NCI-H345 treated with DMSO at 0.1 percent for 48 hours (cell line): ENCODE measurements around the gene TAAR2.
"Not testable (repeated sequence)": the region's sequence is repeated elsewhere in the genome, so short reads cannot be mapped to it uniquely, and the experiment has no call there.

ENCODE experiments used
- DNase-seq: peaks from one replicate; lab custom pipeline; 2025; ENCODE audit not compliant: unreplicated experiment; lab: John Stamatoyannopoulos, UW

TAAR2 gene

GRCh38 chr6:132614554-132614953, 9.5 kb downstream of the TAAR2 start:
- DNase-seq: no peak

GRCh38 chr6:132612449-132613108, 11.5 kb downstream of the TAAR2 start:
- DNase-seq: no peak

- no peak for DNase-seq
Observed at GRCh38 chr6:132611616-132612015, 12.5 kb downstream of the TAAR2 start.

- no peak for DNase-seq
Observed at GRCh38 chr6:132607544-132608233, 16.4 kb downstream of the TAAR2 start.

GRCh38 chr6:132604635-132605152, 19.4 kb downstream of the TAAR2 start:
- no peak for DNase-seq

GRCh38 chr6:132600900-132601299, 23.2 kb downstream of the TAAR2 start:
- not testable (repeated sequence) for DNase-seq

- no peak for DNase-seq
Observed at GRCh38 chr6:132598473-132598872, 25.6 kb downstream of the TAAR2 start.

GRCh38 chr6:132596201-132596600, 27.9 kb downstream of the TAAR2 start:
- DNase-seq: no peak

- DNase-seq: no peak
Observed at GRCh38 chr6:132592855-132593254, 31.2 kb downstream of the TAAR2 start.

GRCh38 chr6:132590362-132590761, 33.7 kb downstream of the TAAR2 start:
- no peak for DNase-seq

- no peak for DNase-seq
Observed at GRCh38 chr6:132589454-132589853, 34.6 kb downstream of the TAAR2 start, which contains the start of gene TAAR5. Gene TAAR5 (minus strand): TSS chr6:132589741. CDS start chr6:132589686, 55 bp downstream.

GRCh38 chr6:132587424-132587823, 36.7 kb downstream of the TAAR2 start:
- DNase-seq: no peak

- DNase-seq: no peak
Observed at GRCh38 chr6:132584698-132585097, 39.4 kb downstream of the TAAR2 start.

GRCh38 chr6:132571774-132572173, 52.3 kb downstream of the TAAR2 start:
- no peak for DNase-seq

GRCh38 chr6:132570221-132570777, 53.8 kb downstream of the TAAR2 start, which contains the start of gene TAAR6:
Gene TAAR6 (plus strand): TSS chr6:132570322. CDS start chr6:132570322, 0 bp downstream.
- no peak for DNase-seq

GRCh38 chr6:132569170-132569569, 54.9 kb downstream of the TAAR2 start:
- no peak for DNase-seq

- DNase-seq: no peak
Observed at GRCh38 chr6:132568611-132569010, 55.5 kb downstream of the TAAR2 start.

GRCh38 chr6:132567566-132567965, 56.5 kb downstream of the TAAR2 start:
- no peak for DNase-seq
